ENCODE measurements around the gene ZNF322. TPM values are rescaled to one million over a fixed set of nuclear protein-coding genes. Genes with fewer than 3 reads are reported as not detected.

The ZNF322 gene
- total RNA-seq, 1 donor from 2014 or later, result 35.0 TPM

GRCh38 chr6:26594730-26595632 lies 64.6 kb downstream of the ZNF322 start:
- intact Hi-C loops (cut with DNase I), result no loop called here
- DNase-seq (ENCODE audit: low spot score), result no peak
- ATAC-seq, result no peak

- DNase-seq (ENCODE audit: low spot score) (no peak), ATAC-seq (no peak)
- intact Hi-C loops (cut with DNase I), result no loop called here
These were observed 65.4 kb downstream of the ZNF322 start for GRCh38 chr6:26594131-26594498.

- DNase-seq (ENCODE audit: low spot score), result no peak
- intact Hi-C loops (cut with DNase I), result no loop called here
- ATAC-seq, result no peak
These were observed 66.0 kb downstream of the ZNF322 start for GRCh38 chr6:26593278-26594130.

DNA sequence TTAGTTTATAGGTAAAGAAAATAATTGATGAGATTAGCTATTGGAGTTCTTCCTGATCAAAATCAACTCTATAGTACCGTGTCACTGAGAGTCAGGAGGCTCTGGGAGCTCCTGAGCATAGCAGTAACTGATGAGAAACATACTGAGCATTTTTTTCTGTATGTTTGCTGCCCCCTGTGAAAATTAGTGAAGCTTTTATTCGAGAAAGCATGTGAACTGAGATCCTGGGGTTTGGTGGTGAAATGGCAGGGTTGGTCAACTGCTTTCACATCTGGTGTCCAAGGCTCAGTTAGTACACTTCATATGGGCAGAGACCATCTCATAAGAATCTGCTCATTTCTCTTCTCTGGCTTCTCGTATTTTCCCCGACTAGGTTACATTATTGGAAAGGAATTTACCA lies 66.9 kb downstream of the ZNF322 start:
- ATAC-seq, result no peak
- intact Hi-C loops (cut with DNase I), result no loop called here
- DNase-seq (ENCODE audit: low spot score), result no peak

DNA sequence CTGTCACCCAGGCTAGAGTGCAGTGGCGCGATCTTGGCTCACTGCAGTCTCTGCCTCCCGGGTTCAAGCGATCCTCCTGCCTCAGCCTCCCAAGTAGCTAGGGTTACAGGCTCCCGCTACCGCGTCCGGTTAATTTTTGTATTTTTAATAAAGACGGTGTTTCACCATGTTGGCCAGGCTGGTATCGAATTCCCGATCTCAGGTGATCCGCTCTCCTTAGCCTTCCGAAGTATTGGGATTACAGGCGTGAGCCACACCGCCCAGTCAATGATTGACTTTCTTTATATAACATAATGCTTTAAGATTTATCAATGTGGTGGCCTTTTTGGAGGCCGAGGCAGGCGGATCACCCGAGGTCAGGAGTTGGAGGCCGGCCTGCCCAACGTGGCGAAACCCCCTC lies 70.6 kb downstream of the ZNF322 start:
- no peak for DNase-seq (ENCODE audit: low spot score)
- intact Hi-C loops (cut with DNase I), result no loop called here
- ATAC-seq, result no peak

Other genes starting within 250 kb of the ZNF322 start
- gene BTN3A3, start 219.2 kb downstream of the ZNF322 start, total RNA-seq, result 33.4 TPM
- gene BTN2A1, start 201.8 kb downstream of the ZNF322 start, total RNA-seq, result 29.1 TPM
- gene BTN1A1, start 159.4 kb downstream of the ZNF322 start, total RNA-seq, result not detected
- gene HMGN4, start 121.4 kb downstream of the ZNF322 start, total RNA-seq, result 40.3 TPM
- gene ABT1, start 62.8 kb downstream of the ZNF322 start, total RNA-seq, result 10.3 TPM